HG03064 (cell line): ENCODE data around the gene ERCC6L.

ENCODE experiments used
- ATAC-seq: cut with Tn5 transposase; IDR thresholded peaks from one replicate; pipeline ENCODE4 v1.9.1; 2021; ENCODE audit warnings: low read depth; ENCODE audit not compliant: unreplicated experiment

ERCC6L gene

GRCh38 chrX:72238721-72239475, at the start of gene ERCC6L:
Gene ERCC6L, minus strand, starts transcription at chrX:72239027. Its CDS starts 116 bp downstream, at chrX:72238911.
- peak; percentile 92 for ATAC-seq

- ATAC-seq, result no peak
Observed at GRCh38 chrX:72282302-72282701, 43.5 kb upstream of the ERCC6L start.

DNA sequence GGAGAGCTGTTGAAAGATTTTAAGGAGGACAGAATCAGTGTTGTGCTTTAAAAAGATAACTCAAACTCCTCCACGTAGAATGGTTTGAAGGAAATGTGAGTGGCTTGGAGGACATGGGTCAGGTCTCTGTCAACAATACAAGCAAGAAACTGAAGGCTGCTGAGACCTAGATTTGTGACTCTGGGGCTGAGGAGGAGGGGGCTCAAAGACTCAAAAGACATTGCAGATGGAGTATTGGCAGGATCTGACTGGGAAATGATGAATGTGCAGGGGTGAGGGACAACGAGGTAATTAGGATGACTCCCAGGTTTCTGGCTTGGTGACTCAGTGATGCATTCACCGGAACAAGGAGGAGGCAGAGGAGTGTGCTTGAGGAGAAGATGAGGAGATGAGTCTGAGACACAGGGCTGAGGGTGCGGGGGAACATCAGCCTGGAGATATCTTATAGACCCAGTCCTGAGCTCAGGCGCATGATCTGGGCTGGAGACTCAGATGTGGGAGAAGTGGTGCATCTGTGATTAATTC, 41.6 kb upstream of the ERCC6L start:
- ATAC-seq, result no peak

DNA sequence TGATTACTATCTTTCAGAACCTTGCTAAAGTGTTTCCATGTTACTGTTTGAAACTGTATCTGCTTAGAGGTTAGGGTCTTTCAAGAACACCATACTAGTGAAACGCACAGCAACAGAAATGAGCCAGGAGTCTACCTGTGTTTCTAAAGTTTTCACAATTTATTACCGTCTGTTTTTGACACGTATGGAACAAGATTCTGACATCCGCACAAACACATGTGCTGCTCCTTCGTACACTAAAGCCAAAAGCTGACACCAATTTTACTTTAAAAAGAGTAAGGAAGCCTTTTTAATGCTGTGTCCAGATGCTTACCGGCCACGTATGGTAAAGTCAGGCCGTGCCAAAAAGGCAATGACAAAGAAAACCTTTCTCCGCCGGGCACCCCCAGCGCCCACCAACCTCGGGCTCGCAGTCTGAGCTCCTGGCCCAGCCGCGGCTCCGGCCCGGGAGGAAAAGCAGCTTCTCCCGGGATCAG, 37.7 kb upstream of the ERCC6L start:
- ATAC-seq, result no peak

- ATAC-seq, result no peak
Observed at GRCh38 chrX:72274526-72274925, 35.7 kb upstream of the ERCC6L start.

- no peak for ATAC-seq
Observed at GRCh38 chrX:72273718-72274117, 34.9 kb upstream of the ERCC6L start.

DNA sequence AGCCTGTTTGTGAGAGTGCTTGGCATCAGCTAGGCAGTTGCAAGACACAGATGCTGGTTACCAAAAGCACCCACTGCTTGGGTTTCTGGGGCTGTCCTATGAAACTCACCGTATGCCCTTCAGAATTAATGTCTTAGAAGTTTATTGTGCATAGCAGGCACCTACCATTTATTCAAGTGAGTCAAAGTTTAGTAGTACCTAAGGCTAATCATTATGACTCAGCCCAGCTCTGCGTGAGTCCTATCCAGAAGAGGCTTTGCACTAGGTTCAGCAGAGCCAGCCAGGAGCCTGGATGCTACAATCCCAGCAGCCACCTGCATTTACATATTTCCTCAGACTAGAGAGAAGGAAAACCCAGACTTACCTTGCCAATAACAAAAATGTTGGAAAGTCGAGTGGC, 34.0 kb upstream of the ERCC6L start:
- ATAC-seq, result no peak

GRCh38 chrX:72271812-72272211, 33.0 kb upstream of the ERCC6L start:
- ATAC-seq, result no peak

DNA sequence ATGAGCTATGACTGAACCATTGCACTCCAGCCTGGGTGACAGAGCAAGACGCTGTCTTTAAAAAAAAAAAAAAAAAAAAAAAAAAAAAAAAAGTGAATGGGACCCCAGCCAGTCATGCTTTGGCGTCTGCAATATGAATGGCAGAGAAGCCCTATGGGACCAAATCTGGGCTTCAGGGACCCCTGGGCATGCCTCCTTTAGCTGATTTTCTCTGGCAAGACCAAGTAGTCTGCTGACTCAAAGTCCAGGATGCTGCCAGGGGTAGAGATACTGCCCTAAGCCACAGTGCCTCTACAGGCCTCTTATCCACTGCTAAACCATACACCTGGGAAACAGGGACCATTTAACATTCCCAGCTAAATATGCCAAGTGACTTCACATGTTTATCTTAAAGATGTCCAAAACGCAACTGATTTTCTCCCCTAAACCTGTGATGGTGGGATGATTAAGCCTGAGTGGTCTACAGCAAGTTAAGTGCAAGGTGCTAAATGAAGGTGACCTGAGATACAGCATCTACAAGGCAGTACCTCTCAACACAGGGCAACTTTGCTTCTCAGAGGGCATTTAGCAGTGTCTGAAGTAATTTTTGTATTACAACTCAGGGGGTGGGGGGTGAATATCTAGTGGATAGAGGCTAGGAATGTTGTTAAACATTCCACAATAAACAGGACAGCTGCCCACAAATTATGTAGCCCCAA, 32.4 kb upstream of the ERCC6L start:
- no peak for ATAC-seq

- ATAC-seq, result no peak
Observed at GRCh38 chrX:72270316-72270866, 31.6 kb upstream of the ERCC6L start.

- no peak for ATAC-seq
Observed at GRCh38 chrX:72269671-72270251, 30.9 kb upstream of the ERCC6L start.

DNA sequence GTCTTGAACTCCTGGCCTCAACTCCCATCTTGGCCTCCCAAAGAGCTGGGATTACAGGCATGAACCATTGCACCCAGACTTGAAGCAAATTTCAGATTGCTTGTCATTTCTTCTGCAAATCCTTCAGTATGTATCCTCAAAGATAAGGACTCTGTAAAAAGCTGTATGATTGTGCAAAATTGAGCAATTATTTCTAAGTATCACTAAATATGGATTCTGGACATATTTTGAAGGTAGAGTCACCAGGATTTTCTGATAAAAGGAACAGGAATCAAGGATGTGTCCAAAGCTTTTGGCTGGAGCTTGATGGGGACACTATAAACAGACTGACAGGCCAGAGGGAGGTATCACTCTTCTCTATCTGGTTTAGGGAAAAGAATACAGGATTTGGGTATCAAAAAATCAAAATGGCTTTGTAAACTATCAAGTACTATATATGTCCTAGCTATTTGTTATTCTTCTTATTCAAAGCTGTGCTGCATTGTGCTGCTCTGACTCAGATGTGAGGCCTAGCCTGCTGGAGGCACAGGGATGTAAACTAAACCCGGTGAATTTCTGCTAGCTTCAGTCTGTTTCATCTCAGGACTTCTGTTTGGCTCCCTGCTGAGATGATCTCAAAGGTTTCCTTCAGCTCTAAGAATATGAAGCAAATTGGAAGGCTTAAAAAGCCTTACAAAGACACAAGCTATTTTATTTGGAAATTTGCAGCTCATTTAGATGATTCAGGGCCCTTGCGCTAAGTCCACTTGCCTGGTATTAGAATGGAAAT, 30.0 kb upstream of the ERCC6L start:
- ATAC-seq, result no peak

DNA sequence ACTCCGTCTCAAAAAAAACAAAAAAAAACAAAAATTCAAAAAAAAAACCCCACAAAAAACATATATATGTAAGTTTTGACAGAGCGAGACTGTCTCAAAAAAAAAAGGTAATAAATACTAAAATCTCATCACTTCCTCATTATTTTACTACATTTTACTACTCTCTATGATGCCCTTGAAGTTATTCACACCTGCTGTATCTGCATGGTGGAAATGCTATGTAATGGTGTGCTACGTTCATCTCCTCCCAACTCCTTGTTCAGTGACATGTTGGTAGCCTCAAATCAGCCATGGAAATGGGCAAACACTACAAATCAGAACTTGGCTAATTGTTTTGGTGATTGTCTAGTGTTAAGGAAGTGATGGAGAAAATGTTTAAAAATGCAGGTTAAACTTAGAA, 26.4 kb upstream of the ERCC6L start:
- ATAC-seq, result no peak

GRCh38 chrX:72262077-72262476, 23.2 kb upstream of the ERCC6L start:
- no peak for ATAC-seq

DNA sequence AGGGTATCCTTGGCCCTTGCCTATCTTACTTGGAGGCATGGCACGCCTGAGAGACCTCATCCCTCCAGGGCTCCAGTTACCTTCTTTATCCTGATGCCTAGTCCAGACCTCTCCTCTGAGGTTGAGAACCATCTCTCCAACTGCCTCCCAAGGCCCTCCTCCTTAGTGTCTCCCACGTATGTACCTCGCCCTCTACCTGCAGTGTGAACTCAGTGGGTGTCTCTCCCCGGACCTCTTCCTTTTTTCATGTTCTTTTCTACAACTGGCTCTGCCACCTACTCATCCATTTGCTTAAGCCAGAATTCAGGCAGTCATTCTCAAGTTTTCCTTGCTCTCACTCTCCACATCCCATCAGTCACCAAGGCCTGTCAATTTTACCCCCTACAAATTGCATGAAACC, 21.6 kb upstream of the ERCC6L start:
- ATAC-seq, result no peak

DNA sequence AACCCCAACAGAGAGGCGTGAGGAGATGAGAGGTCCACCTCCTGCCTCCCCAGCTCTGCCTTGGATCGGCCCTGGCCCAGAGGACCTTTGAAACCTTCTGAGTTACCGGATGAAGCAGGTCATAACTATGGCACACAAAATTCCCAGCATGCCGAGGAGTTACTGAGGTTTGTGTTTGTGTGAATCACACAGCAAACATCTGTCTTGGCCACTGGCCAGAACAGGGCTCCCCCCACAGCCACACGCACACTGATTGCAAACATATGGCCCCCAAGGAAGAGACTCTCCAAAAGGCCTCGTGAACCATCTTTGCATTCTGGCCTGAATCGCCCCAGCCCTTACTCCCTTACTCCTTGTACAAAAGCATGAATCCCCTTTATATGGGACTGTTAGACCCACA, 19.3 kb upstream of the ERCC6L start:
- ATAC-seq, result no peak

GRCh38 chrX:72255864-72256263, 17.0 kb upstream of the ERCC6L start:
- no peak for ATAC-seq

DNA sequence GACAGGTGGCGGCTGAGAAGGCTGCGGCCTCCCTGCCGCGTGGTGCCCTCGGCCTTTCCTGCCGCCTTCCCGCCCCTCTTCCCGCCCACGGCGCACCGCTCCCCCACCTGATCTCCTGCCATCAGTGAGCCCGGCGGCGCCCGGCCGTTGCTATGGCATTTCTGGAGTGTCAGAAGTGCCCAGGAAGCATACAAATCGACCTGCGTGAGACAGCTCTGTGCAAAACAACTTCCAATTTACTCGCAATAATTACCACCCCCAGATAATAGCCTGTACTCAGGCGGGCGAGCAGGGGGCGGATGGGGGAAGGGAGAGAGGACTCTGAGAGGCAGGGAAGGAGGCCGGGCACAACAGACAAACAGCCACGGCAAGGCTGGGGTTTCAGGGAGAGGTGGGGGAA, 16.6 kb upstream of the ERCC6L start:
- no peak for ATAC-seq

DNA sequence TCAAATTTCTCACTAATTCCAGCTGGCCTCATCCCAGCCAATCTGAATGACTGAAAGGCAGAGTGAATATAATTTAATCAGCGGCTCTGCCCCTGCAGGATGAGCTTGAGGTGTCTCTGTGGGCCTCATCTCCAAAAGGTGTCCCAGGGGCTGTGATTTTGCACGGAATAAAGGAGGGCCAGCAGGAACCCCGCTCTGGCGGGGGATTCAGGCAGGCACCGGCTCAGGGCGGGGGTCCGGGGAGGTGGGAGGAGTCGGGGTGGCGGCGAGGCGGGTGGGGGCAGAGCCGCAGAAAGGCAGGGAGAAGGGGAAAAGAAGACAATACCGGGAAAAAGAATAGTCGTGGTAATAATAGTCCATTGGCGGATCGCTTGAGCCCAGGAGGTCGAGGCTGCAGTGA, 16.0 kb upstream of the ERCC6L start:
- no peak for ATAC-seq

DNA sequence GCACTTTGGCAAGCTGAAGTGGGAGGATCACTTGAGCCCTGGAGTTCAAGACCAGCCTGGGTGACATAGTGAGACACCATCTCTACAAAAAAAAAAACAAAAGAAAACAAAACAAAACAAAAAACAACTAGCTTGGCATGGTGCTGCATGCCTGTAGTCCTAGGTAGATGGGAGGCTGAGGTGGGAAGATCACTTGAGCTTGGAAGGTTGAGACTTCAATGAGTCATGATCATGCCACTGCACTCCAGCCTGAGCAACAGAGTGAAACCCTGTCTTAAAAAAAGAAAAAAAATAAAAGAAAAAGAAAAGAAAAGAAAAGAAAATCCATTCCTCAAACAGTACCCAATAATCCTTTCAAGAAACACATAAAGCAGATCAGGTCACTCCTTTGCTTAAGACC, 14.9 kb upstream of the ERCC6L start:
- no peak for ATAC-seq
